GM19023 (cell line): ENCODE data around the gene TTLL4.

Experiments
- ATAC-seq: cut with Tn5 transposase; IDR thresholded peaks from one replicate; pipeline ENCODE4 v1.9.1; 2021; ENCODE audit warnings: mild to moderate bottlenecking, moderate library complexity; ENCODE audit not compliant: unreplicated experiment

TTLL4 gene

DNA sequence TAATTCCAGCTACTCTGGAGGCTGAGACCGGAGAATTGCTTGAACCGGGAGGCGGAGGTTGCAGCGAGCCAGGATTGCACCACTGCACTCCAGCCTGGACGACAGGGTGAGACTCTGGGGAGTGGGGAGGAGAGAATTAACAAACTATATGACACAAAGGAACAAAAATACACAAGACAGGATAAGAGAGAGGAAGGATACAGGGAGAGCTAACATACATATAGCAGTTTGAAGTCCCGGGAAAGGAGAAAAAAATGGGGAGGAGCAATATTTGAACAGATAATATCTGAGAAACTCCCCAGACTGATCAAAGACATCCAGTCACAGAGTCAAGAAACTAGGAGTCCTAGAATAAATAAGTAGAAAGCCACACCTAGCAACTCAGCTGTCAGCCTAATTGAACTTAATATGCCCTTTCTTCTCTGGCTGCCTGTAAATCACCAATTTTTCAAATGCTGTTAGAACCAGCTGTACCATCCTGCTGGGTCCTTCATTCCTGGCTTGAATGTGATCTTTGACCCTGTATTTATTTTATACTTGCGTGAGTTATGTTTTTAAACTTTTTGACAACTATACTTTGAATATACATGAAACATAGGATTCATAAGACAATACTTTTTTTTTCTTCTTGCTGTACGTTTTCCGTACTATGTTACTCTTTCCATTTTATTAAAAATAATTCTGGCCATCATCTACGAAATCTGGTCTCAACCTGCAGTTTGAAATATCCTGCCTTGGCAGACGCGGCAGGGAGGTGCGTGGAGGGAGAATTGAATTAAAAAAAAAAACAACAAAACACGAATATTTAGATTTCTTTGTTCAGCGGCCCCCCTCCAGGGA is 70.4 kb downstream of the TTLL4 start:
- no peak for ATAC-seq

DNA sequence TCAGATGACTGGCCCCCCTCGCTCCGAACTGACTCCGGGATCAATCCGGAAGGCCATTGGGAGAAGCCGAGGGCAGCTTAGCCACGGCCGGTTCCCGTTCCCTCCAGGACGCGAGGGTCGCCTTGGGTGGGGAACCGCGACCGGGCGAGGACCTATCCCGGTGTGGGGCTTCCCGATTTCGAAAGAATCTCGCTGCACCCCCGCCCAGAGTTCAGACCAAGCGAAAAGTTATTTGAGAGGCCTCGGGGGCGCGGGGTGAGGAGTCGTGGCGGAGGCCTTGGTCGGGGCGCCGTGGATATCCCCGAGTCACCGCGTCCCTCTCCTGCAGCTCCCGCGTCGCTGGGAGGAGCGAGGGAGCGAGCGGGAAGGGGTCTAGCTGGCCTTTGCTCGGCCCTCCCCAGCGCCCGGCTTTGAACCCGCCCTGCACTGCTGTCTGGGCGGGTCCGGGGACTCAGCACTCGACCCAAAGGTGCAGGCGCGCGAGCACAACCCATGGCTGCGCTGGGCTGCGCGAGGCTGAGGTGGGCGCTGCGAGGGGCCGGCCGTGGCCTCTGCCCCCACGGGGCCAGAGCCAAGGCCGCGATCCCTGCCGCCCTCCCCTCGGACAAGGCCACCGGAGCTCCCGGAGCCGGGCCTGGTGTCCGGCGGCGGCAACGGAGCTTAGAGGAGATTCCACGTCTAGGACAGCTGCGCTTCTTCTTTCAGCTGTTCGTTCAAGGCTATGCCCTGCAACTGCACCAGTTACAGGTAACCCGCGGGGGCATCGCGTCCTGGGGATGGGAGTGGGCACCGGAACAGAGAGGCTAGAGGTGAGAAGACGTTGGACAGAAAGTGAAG is 71.3 kb downstream of the TTLL4 start, which contains the start of gene CYP27A1:
Gene CYP27A1, plus strand, starts transcription at position 457 of the 837 bp plus-strand sequence. Its CDS starts 36 bp downstream, at position 493.
- no peak for ATAC-seq

DNA sequence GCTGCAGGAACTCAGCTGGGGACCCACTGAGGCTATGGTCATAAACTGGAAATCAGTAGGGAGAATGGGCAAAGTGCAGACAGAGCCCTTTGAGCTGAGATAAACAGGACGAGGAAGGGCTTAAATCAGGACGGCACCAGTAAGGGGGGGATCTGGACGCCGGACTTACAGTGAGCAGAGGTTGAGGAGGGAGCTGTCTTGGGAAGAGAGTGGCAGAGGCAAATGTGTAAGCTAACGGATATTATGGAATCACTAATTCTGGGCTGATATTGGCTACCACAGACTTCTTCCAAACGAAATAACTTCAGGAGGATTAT is 71.9 kb downstream of the TTLL4 start:
- no peak for ATAC-seq

DNA sequence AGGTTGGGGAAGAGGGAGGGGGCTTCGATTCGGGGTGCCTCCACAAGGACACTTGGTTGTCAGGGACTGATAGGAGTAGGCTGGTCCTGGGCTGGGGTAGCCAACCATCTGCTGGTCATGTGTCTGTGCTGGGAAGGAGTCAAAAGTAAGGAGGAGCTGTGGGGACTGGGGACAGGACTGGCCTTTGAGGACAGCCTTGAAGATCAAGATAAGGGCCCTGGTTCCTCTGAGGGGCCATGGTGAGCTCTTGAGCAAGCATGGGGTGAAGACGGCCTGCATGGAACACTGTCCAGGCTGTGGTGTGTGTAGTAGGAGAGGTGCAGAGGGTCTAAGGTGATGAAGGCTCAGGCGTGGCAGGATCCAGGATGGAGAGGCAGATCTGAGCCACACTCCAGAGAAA is 73.1 kb downstream of the TTLL4 start:
- ATAC-seq = no peak

DNA sequence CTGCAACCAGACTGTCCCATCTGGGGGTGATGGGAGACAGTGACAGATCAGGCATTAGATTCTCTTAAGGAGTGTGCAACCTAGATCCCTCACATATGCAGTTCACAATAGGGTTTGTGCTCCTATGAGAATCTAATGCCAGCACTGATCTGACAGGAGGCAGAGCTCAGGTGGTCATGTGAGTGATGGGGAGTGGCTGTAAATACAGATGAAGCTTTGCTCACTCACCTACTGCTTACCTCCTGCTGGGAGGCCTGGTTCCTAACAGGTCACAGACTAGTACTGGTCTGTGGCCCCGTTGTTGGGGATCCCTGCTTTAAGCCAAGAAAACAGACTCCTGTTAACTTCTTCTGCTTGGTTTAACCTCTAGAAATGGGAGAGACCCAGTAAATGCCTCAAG is 74.5 kb downstream of the TTLL4 start:
- no peak for ATAC-seq

DNA sequence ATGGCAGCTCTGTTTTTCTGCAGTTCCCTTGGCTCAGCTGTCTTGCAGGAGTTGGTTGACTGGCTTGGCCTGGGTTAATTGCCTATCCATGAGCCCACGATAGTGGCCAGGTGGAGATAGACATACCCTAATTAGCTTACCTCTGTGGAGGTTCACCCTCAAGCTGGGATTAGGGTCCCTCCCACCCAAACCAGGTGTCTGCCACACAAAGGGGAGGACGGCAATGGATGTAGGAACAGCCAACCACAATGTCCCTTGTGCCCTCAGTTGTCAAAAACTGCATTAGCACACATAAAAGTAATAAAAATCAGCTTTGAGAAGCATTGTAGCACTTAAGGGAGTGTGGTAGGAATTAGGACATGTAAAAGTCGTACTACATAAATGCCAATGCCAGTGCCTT is 75.5 kb downstream of the TTLL4 start:
- no peak for ATAC-seq

DNA sequence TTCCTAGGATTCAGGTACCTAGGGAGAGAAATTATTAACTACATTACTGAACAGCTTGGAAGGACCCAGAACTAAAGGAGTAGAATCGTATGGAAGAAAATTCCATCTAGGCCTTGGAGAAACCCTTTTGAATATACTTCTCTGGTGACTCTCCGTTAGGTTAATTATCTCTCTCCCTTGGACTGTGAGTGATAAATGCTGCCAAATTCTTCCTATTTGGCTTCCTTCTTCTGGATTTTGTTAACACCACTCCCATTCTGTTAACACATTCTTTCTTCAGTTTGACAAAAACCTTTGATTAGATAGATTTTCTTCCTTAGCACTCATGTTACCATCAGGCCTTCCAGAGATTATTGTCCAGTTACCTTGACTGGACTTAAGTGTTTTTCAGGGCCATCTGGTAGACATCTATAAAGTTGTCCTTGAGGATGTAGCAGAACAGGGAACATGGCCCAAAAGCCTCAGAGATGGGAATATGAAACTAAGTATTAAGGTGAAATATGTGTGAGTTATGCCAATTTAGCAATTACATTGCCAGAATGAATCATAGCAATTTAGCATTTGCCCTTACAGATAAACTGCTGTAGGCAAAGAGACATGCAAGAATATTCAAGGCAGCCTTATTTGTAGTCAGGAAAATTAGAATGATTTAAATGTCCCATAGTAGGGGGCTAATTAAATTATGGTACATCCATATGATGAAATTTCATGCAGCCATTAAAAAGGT is 78.1 kb downstream of the TTLL4 start:
- no peak for ATAC-seq

DNA sequence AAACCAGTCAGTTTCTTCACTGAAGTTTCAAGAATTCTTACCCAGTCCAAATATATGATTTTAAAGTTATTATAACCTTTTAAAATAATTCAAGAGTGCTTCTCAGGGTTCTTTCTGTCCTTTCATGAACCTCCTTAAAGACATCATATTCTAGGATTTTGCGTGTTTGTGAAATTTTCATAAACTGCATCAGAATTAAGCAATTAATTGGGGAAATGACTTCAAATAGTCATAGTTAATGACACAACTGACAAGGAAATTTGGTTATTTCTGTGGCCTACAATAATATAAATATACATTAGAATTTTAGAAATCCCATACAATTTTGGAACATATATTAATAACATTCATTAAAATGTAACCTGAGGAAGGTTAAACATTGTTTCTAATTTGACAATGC is 81.8 kb downstream of the TTLL4 start:
- no peak for ATAC-seq

DNA sequence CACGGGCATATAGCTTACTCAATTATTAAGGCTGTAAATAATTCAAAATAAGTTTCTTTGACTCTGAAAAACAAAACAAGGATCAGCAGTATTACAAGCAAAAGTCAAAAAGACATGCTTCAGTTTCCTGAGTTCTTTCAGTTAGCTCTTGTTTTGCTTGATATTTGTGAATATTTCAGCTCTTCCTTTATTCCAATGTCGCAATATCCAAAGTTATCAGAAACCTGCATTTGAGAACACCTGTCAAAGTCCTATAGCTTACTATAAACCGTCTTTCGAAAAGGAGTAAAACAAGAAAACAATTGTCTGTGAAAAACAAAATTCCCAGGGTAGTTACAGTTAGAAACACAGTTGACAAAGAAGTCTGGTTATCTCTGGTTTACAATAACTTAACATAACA is 86.1 kb downstream of the TTLL4 start:
- ATAC-seq = no peak

DNA sequence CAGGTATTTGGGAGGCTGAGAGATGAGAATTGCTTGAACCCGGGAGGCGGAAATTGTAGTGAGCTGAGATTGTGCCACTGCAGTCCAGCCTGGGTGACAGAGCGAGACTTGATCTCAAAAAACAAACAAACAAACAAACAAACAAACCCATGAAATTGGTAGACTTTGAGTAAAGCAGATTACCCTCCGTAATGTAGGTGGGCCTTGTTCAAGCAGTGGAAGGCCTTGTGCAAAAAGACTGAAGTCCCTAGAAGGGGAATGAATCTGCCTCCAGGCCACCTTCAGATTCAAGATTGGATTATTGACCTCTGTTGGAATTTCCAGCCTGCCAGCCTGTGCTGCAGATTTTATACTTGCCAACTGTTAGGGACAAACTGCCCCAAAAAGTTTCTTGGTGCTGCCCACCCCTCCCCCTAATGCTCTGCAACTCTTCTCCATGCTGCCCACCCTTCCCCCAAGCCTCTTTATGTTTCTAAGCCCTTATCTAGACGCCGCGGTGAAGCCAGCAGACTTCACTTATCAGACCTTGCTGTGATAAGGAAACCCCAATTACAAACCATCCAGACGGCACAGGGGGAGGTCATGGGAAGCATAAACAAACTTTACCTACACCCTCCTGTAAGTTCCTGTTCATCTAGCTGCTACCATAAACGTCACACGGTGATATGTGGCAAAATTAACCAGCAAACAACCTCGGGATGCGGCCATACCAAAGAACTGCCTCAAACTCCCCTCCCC is 88.3 kb downstream of the TTLL4 start:
- no peak for ATAC-seq

DNA sequence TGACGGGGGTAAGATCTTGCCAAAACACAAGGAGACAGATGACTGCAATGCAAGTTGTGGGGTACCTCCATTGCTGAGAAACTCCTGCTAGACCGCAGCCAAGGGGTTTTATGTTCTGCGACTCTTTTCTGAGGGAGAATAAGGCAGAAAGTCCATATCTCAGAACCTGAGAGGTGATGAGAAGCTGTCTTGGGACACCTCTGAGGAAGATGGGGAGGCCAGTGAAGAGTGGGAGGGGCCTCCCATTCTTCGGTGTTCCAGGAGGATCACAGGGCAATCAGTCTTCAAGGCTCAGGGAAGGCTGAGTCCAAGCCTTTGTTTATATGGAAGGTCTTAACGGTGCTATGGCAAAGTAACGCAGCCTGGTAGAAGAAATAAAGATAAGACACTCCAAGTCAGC is 89.4 kb downstream of the TTLL4 start:
- no peak for ATAC-seq

DNA sequence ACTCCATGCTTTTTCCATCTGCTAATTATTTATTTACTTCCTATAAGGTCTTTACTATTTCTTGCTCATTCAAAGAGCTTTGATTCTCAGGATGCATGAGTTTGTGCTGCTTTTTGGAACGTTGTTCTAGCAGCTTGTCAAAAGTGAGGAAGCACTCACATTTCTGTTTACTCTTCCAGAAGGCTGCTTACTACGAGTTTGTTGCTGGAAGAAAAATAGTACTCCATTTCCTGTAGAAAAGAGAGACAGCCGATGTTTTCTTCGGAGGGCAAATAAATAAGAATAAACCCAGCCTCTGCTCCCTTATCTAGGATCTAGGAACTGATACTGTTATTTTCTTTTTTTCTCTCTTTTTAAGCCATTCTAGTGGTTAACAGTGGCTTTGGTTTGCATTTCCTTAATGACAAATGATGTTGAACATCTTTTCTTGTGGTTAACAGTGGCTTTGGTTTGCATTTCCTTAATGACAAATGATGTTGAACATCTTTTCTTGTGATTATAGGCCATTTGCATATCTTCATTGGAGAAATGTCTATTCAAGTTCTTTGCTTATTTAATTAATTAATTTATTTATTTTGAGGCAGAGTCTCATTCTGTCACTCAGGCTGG is 91.9 kb downstream of the TTLL4 start:
- no peak for ATAC-seq

DNA sequence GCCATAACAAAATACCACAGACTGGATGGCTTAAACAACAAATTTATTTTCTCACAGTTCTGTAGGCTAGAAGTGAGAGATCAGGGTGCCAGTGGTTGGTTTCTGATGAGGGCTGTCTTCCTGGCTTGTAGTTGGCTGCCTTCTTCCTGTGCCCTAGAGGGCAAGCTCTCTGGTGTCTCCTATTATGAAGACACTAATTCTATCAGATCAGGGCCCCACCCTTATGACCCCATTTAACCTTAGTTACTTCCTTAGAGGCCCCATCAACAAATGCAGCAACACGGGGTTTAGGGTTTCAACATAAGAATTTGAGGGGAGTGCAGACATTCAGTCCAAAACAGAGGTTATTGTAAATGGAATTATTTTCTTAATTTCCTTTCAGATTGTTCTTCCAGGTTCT is 94.2 kb downstream of the TTLL4 start:
- ATAC-seq = no peak
